Measurements from ENCODE around the gene SLIT3. TPM values are rescaled to one million over a fixed set of nuclear protein-coding genes. Genes with fewer than 3 reads are reported as not detected.
A peak's percentile ranks its signal among the peaks of the same experiment; 100 is the strongest.

The SLIT3 gene
- total and polyA plus RNA-seq, 2 experiments from 2014 or later, result 58.4 to 96.7 TPM

DNA sequence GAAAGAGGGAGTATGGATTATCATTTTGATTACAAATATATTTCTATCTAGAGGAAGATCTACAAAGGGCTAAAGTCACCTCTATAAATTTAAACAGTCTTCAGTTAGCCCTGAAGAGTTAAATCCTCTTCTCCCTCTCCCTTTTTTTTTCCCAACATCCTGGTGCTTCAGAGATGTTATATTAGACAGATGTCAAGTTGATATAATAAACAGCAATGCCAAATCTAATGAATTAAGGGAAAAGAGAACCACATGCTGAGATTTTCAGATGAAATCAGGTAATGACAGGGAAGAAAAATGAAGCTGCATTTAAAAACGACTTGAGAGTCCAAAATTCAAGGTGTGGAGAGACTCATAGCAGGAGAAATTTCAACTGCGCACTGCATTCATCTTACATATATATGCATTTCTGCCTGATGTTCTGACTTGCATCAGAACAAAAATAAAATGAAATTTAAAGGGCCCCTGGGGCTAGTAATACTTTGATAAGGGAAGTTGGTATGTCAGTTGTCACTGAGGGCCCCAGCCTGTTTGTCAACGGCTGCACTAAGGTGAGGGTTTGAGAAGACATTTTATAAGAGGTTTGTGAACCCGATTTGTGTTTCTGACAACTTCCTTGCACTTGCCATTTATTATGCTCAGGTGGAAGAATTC lies 382.9 kb downstream of the SLIT3 start:
- TF ChIP-seq EZH2phosphoT487 (IDR thresholded peaks at IDR 0.05; ENCODE audit: low read depth, severe bottlenecking, unreplicated experiment), result no peak
- no peak for TF ChIP-seq CTCF (IDR thresholded peaks at IDR 0.05; ENCODE audit: poor library complexity)
- no peak for TF ChIP-seq EZH2 (IDR thresholded peaks at IDR 0.05; ENCODE audit: borderline replicate concordance)
- no peaks in the 10 kb centered on the region for H3K9me2 ChIP-seq (replicated peaks; ENCODE audit: insufficient read depth)
- H3K4me3 ChIP-seq, result no peak overlapping the region
- H4K20me1 ChIP-seq (ENCODE audit: insufficient read depth, poor library complexity, severe bottlenecking), result no peaks in the 10 kb centered on the region
- DNase-seq (ENCODE audit: low spot score), result no peak
- H3K4me2 ChIP-seq, result no peak overlapping the region
- no peaks in the 10 kb centered on the region for H3K79me2 ChIP-seq
- H3K4me1 ChIP-seq (ENCODE audit: insufficient read depth), result peaks cover 15% of the 10 kb centered on the region
- no peaks in the 10 kb centered on the region for H3K9me3 ChIP-seq (ENCODE audit: low read depth)
- no peak overlapping the region for H3K27ac ChIP-seq
- H3K36me3 ChIP-seq (replicated peaks; ENCODE audit: insufficient read depth, low read depth), result no peaks in the 10 kb centered on the region
- H3K27me3 ChIP-seq, result peaks cover 10% of the 10 kb centered on the region
- no peak overlapping the region for H2AFZ ChIP-seq
- WGBS (ENCODE audit: low lambda C conversion rate, missing lambda C conversion rate), result 59% methylated on average over 4 of the region's 4 CpGs

DNA sequence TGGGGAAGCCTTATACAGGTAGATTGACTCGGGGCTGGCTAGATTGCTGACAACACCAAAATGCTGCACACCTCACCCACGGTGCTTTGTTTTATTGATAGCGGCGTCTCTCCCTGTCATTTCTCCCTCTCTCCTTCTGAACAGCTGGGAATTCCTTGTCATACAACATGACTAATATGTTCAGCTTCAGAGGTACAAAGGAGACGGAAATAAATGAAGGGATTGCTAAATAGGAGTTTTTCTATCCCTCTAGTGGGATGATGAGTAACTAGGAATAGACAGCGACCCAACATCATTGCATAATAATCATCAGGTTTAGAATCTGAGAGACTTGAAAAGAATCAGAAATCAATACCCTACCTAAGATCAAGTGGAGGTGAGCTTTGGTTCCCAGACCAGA lies 384.1 kb downstream of the SLIT3 start:
- H3K79me2 ChIP-seq, result no peaks in the 10 kb centered on the region
- H4K20me1 ChIP-seq (ENCODE audit: insufficient read depth, poor library complexity, severe bottlenecking), result no peaks in the 10 kb centered on the region
- H3K9me2 ChIP-seq (replicated peaks; ENCODE audit: insufficient read depth), result no peaks in the 10 kb centered on the region
- no peak overlapping the region for H3K4me3 ChIP-seq
- H3K27me3 ChIP-seq, result peaks cover 10% of the 10 kb centered on the region
- no peak overlapping the region for H3K27ac ChIP-seq
- no peak overlapping the region for H3K4me2 ChIP-seq
- WGBS (ENCODE audit: low lambda C conversion rate, missing lambda C conversion rate), result 70% methylated on average over 6 of the region's 6 CpGs
- H3K36me3 ChIP-seq (replicated peaks; ENCODE audit: insufficient read depth, low read depth), result no peaks in the 10 kb centered on the region
- H3K4me1 ChIP-seq (ENCODE audit: insufficient read depth), result peaks cover 15% of the 10 kb centered on the region
- DNase-seq (ENCODE audit: low spot score), result no peak
- TF ChIP-seq EZH2phosphoT487 (IDR thresholded peaks at IDR 0.05; ENCODE audit: low read depth, severe bottlenecking, unreplicated experiment) (no peak), EZH2 (IDR thresholded peaks at IDR 0.05; ENCODE audit: borderline replicate concordance) (no peak), CTCF (IDR thresholded peaks at IDR 0.05; ENCODE audit: poor library complexity) (no peak)
- H3K9me3 ChIP-seq (ENCODE audit: low read depth), result no peaks in the 10 kb centered on the region
- H2AFZ ChIP-seq, result no peak overlapping the region

DNA sequence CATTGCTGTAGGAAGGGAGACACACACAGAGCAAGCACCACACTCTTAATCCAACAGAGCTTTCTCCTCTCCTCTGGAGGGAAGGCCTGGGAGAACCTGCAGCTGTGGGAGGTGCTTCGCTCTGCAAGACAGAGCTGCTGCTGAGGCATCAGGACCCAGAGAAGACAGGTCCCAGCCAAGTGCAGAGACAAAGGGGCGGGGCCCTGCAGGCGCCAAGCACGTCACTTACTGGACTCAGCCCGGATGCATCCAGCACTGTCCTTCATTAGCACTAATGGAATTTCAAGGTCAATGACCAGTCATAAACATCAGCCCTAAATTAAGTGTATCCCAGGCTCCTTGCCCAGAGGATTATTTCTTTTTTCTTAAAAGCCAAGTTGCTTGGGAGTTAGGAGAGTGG lies 384.7 kb downstream of the SLIT3 start:
- DNase-seq (ENCODE audit: low spot score), result peak; percentile 28
- Histone ChIP-seq H3K9me3 (ENCODE audit: low read depth) (no peaks in the 10 kb centered on the region), H3K9me2 (replicated peaks; ENCODE audit: insufficient read depth) (no peaks in the 10 kb centered on the region), H3K4me3 (no peak overlapping the region), H3K27me3 (peaks cover 9% of the 10 kb centered on the region), H3K36me3 (replicated peaks; ENCODE audit: insufficient read depth, low read depth) (no peaks in the 10 kb centered on the region), H3K4me1 (ENCODE audit: insufficient read depth) (peaks cover 15% of the 10 kb centered on the region), H3K79me2 (no peaks in the 10 kb centered on the region), H3K27ac (no peak overlapping the region), H2AFZ (no peak overlapping the region), H3K4me2 (no peak overlapping the region), H4K20me1 (ENCODE audit: insufficient read depth, poor library complexity, severe bottlenecking) (no peaks in the 10 kb centered on the region)
- 59% methylated on average over 5 of the region's 5 CpGs for WGBS (ENCODE audit: low lambda C conversion rate, missing lambda C conversion rate)
- TF ChIP-seq CTCF (IDR thresholded peaks at IDR 0.05; ENCODE audit: poor library complexity) (no peak), EZH2 (IDR thresholded peaks at IDR 0.05; ENCODE audit: borderline replicate concordance) (no peak), EZH2phosphoT487 (IDR thresholded peaks at IDR 0.05; ENCODE audit: low read depth, severe bottlenecking, unreplicated experiment) (no peak)
